Glutamatergic neuron (in vitro differentiated cells): ENCODE data around the gene MIOX. TPM values are rescaled to one million over a fixed set of nuclear protein-coding genes. Genes with fewer than 3 reads are reported as not detected.

Experiments used
- DNase-seq: peaks from one replicate; pipeline ENCODE4 v3.0.0; 2022
- H3K27ac Mint-ChIP-seq: one replicate; pipeline ENCODE4 v1.8.0; 2020; ENCODE audit warnings: mild to moderate bottlenecking, mixed read lengths, inconsistent platforms; ENCODE audit not compliant: unreplicated experiment
- H3K27me3 Mint-ChIP-seq: one replicate; pipeline ENCODE4 v1.8.0; 2020; ENCODE audit warnings: mild to moderate bottlenecking, moderate library complexity, mixed read lengths, inconsistent platforms; ENCODE audit not compliant: unreplicated experiment
- H3K36me3 Mint-ChIP-seq: one replicate; pipeline ENCODE4 v1.8.0; 2020; ENCODE audit warnings: mild to moderate bottlenecking, mixed read lengths, inconsistent platforms; ENCODE audit not compliant: unreplicated experiment
- H3K4me1 Mint-ChIP-seq: one replicate; pipeline ENCODE4 v1.8.0; 2020; ENCODE audit warnings: mild to moderate bottlenecking, low read depth, mixed read lengths, inconsistent platforms; ENCODE audit not compliant: unreplicated experiment
- H3K4me3 Mint-ChIP-seq: one replicate; pipeline ENCODE4 v1.8.0; 2020; ENCODE audit warnings: mild to moderate bottlenecking, mixed read lengths, inconsistent platforms; ENCODE audit not compliant: unreplicated experiment
- H3K9me3 Mint-ChIP-seq: one replicate; pipeline ENCODE4 v1.8.0; 2020; ENCODE audit warnings: mild to moderate bottlenecking, moderate library complexity, mixed read lengths, inconsistent platforms; ENCODE audit not compliant: unreplicated experiment
- CTCF ChIP-seq: fragments of 200-600 bp; sonication (generic); IDR thresholded peaks from one replicate; pipeline ENCODE4 v1.5.0; 2021; ENCODE audit not compliant: partially characterized antibody, unreplicated experiment
- total RNA-seq: library from RNA; stranded (reverse); fragmentation: NEBNext Ultra II Directional; extraction: Animal tissue kit (Norgen Biotek cat#: 25700); gene quantifications from one replicate; pipeline ENCODE4 v1.2.1, GENCODE V29; 2021; ENCODE audit not compliant: unreplicated experiment

Gene MIOX
- total RNA-seq, 1 donor from 2014 or later, result 4.0 TPM

DNA sequence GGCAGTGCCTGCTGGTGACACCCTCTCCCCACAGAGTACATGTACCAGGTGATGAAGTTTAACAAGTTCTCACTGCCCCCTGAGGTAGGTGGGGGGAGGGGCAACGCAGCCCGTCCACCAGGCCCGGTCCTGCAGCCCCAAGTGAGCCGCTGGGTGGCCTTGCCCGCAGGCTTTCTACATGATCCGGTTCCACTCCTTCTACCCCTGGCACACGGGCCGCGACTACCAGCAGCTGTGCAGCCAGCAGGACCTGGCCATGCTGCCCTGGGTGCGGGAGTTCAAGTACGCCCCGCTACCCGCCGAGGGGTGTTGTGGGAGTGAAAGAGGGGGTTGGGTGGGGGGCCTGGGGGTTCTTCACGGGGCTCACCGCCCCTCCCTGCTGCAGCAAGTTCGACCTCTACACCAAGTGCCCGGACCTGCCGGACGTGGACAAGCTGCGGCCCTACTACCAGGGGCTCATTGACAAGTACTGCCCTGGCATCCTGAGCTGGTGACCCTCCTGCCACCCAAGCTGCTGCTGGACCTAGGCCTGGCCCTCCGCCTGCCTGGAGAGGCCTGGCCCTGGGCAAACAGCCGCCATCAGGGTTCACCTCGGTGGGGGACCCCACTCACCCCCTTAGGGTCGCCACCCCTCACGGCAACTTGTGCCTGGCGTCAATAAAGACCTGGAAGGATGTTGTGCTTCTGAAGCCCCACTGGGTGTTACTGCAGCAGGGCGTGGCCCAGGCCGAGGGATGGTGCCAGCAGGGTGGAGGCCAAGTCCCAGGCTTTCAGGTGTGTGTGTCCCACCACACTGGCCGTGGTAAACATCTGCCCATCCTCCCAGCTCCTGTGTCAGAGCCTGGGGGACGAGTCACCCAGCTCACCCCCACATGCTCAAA is 2.9 kb downstream of the MIOX start:
- no peak for TF ChIP-seq CTCF
- no peak overlapping the region for H3K4me3 Mint-ChIP-seq
- peaks cover 5% of the 10 kb centered on the region for H3K4me1 Mint-ChIP-seq
- H3K27ac Mint-ChIP-seq, result no peak overlapping the region
- H3K36me3 Mint-ChIP-seq, result no peaks in the 10 kb centered on the region
- peaks cover 4% of the 10 kb centered on the region for H3K27me3 Mint-ChIP-seq
- peak; percentile 15 for DNase-seq
- H3K9me3 Mint-ChIP-seq, result peaks cover 2% of the 10 kb centered on the region

DNA sequence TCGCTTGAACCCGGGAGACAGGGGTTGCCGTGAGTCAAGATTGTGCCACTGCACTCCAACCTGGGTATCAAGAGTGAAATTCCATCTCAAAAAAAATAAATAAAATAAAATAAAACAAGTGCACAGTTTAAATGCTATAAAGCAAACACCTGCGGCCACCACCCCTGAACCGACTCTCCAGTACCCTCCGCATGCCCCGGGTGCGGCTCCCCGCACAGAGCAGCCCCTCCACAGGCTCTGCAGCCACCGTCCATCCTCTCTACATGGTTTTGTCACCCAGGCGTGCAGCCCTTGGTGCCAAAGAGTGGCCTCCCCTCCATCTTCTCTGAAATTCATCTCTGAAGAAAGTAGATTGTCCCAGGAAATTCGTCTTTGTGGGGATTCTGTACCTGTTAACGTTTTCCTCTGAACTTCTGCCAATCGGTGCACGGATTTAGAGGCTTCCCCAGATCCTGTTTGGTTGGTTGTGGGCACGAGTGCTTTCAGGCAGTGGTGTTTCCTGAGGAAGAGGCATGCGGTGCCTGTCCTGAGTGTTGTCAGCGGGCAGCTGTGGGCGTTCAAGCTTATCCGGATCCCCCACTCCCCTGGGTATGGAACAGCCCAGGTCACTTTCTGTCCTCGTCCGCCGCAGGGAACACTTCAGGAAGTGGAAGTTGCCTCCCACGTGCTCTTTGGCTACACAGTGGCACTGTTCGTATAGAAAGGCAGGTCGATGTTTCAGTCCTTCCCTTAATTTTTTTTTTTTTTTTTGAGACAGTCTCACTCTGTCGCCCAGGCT is 4.1 kb downstream of the MIOX start:
- no peak for DNase-seq
- TF ChIP-seq CTCF, result no peak
- no peak overlapping the region for H3K4me3 Mint-ChIP-seq
- peaks cover 5% of the 10 kb centered on the region for H3K4me1 Mint-ChIP-seq
- no peaks in the 10 kb centered on the region for H3K36me3 Mint-ChIP-seq
- H3K9me3 Mint-ChIP-seq, result peaks cover 2% of the 10 kb centered on the region
- H3K27me3 Mint-ChIP-seq, result peaks cover 2% of the 10 kb centered on the region
- no peak overlapping the region for H3K27ac Mint-ChIP-seq

DNA sequence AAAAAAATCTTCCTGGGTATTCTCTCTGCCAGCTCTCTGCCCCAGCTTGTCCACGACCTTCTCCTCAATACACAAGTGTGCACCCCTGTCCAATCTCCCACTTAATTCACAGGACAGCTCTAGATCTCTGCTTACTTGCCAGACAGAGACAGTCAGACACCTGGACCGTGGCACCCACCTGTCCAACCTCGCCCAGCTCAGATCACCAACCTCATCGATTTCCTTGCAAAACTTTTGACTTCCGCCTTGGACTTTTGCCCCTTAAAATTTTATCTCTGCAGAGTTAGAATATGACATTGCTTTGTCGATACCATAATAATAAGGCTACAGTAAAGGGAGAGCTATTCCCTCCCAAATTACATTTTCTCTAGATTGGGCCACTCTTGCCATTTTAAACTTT is 10.4 kb downstream of the MIOX start:
- Mint-ChIP-seq H3K9me3 (peaks cover 2% of the 10 kb centered on the region), H3K36me3 (no peaks in the 10 kb centered on the region), H3K27ac (no peak overlapping the region), H3K27me3 (no peaks in the 10 kb centered on the region), H3K4me3 (no peak overlapping the region), H3K4me1 (no peaks in the 10 kb centered on the region)
- DNase-seq, result no peak
- TF ChIP-seq CTCF, result no peak

DNA sequence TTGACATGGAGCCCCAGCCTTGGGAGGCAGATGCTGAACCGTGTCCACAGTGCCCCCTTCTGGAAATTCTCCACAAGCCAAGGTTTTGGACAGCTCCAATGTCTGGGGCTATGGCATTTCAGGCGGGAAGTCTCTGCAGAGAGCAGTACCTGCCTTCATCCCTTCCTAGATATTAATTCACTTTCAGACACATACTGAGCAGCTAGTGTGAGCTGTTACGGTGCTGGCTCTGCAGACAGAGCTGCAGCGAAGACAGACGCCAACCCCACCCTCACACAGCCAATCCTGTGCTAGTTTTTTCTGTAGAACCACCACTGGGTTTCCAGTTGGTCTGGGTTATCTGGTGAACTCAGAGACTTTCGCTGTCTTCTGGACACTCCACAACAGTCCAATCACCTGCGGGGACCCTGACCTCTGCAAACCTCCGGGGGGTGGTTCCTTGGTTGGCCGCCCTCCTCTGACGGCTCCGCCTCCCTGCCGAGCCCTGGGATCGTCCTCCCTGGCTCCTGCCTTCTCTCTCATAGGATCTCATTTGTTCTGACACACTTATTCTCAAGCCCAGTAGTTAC is 11.7 kb downstream of the MIOX start:
- Mint-ChIP-seq H3K4me1 (no peaks in the 10 kb centered on the region), H3K9me3 (peaks cover 2% of the 10 kb centered on the region), H3K27ac (peak overlapping the region; percentile 29), H3K4me3 (peak overlapping the region; percentile 16), H3K27me3 (no peaks in the 10 kb centered on the region), H3K36me3 (no peaks in the 10 kb centered on the region)
- peak; percentile 77 for DNase-seq
- TF ChIP-seq CTCF, result peak; percentile 60
